Activated B cell treated with CpG ODN at 0.5 μM for 24 hours (primary cell): ENCODE measurements around the gene TEX30. TPM values are rescaled to one million over a fixed set of nuclear protein-coding genes. Genes with fewer than 3 reads are reported as not detected.

ENCODE experiments used
- ATAC-seq: fragments of 200-7000 bp; cut with Tn5 transposase; one replicate; pipeline ENCODE4 v1.10.0; 2021; ENCODE audit warnings: low read depth, mild to moderate bottlenecking, moderate library complexity
- CTCF ChIA-PET: fragments of 350-600 bp; sonication (Branson Sonifier 250); formaldehyde crosslinking; loops from one replicate; lab custom pipeline; 2021; ENCODE audit warnings: antibody characterized with exemption; lab: Charles Lee
- POLR2A ChIA-PET: fragments of 350-600 bp; sonication (Branson Sonifier 250); formaldehyde crosslinking; loops from one replicate; lab custom pipeline; 2021; ENCODE audit warnings: antibody characterized with exemption; lab: Charles Lee
- DNase-seq: peaks from one replicate; pipeline ENCODE4 v3.0.0; 2022
- H3K27ac Mint-ChIP-seq: one replicate; pipeline ENCODE4 v1.8.0; 2020; ENCODE audit warnings: mixed read lengths
- H3K27me3 Mint-ChIP-seq: one replicate; pipeline ENCODE4 v1.8.0; 2021; ENCODE audit warnings: mixed read lengths
- H3K36me3 Mint-ChIP-seq: one replicate; pipeline ENCODE4 v1.8.0; 2021; ENCODE audit warnings: low read depth, mixed read lengths
- H3K4me1 Mint-ChIP-seq: one replicate; pipeline ENCODE4 v1.8.0; 2021; ENCODE audit warnings: mixed read lengths
- H3K4me3 Mint-ChIP-seq: one replicate; pipeline ENCODE4 v1.8.0; 2020; ENCODE audit warnings: mild to moderate bottlenecking, mixed read lengths
- H3K9me3 Mint-ChIP-seq: one replicate; pipeline ENCODE4 v1.8.0; 2020; ENCODE audit warnings: mixed read lengths
- intact Hi-C: fragments of 100-400 bp; cut with micrococcal nuclease; formaldehyde crosslinking; loops from one replicate; pipeline ENCODE4 v1.15.1; 2024
- total RNA-seq: library from RNA; stranded (reverse); gene quantifications from 2 replicates; pipeline ENCODE4 v1.2.3, GENCODE V29; 2022
- TF ChIP-seq, protein P1 (sequence below): fragments of 200-600 bp; IDR thresholded peaks from one replicate; pipeline ENCODE4 v1.8.0; 2022; ENCODE audit warnings: antibody characterized with exemption, mild to moderate bottlenecking

The TEX30 gene
- total RNA-seq, 1 donor from 2014 or later: 6.2 TPM

DNA sequence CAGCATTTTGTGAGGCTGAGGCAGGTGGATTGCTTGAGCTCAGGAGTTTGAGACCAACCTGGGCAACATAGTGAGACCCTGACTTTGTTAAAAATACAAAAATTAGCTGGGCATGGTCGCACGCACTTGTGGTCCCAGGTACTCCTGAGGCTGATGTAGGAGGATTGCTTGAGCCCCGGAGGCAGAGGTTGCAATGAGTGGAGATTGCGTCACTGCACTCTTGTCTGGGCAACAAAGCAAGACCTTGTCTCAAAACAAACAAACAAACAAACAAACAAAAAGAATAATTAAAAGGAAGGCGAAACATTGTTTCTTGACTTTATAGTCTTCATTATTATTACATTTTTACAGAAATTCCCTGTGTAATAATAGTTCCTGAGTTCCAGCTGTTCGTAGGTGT is 41.2 kb upstream of the TEX30 start:
- POLR2A ChIA-PET: no interaction called here
- ATAC-seq (no peak), DNase-seq (no peak)
- Mint-ChIP-seq H3K4me1 (no peaks in the 10 kb centered on the region), H3K36me3 (peaks cover 19% of the 10 kb centered on the region), H3K4me3 (no peak overlapping the region), H3K27ac (no peak overlapping the region), H3K27me3 (no peaks in the 10 kb centered on the region), H3K9me3 (peaks cover 5% of the 10 kb centered on the region)
- CTCF ChIA-PET: no interaction called here
- TF ChIP-seq, protein P1, sequence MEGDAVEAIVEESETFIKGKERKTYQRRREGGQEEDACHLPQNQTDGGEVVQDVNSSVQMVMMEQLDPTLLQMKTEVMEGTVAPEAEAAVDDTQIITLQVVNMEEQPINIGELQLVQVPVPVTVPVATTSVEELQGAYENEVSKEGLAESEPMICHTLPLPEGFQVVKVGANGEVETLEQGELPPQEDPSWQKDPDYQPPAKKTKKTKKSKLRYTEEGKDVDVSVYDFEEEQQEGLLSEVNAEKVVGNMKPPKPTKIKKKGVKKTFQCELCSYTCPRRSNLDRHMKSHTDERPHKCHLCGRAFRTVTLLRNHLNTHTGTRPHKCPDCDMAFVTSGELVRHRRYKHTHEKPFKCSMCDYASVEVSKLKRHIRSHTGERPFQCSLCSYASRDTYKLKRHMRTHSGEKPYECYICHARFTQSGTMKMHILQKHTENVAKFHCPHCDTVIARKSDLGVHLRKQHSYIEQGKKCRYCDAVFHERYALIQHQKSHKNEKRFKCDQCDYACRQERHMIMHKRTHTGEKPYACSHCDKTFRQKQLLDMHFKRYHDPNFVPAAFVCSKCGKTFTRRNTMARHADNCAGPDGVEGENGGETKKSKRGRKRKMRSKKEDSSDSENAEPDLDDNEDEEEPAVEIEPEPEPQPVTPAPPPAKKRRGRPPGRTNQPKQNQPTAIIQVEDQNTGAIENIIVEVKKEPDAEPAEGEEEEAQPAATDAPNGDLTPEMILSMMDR: no peak
- intact Hi-C loops: no loop called here

- ChIA-PET CTCF (no interaction called here), POLR2A (no interaction called here)
- H3K27ac Mint-ChIP-seq: no peak overlapping the region
- H3K9me3 Mint-ChIP-seq: peaks cover 5% of the 10 kb centered on the region
- peaks cover 19% of the 10 kb centered on the region for H3K36me3 Mint-ChIP-seq
- no peaks in the 10 kb centered on the region for H3K27me3 Mint-ChIP-seq
- ATAC-seq (no peak), DNase-seq (no peak)
- H3K4me3 Mint-ChIP-seq: no peak overlapping the region
- intact Hi-C loops: no loop called here
- TF ChIP-seq, protein P1: no peak
- H3K4me1 Mint-ChIP-seq: no peaks in the 10 kb centered on the region
Measured at GRCh38 chr13:102814025-102814607, 40.5 kb upstream of the TEX30 start.

GRCh38 chr13:102812611-102813287 is 39.2 kb upstream of the TEX30 start:
- ChIA-PET CTCF (interaction anchor here (0.8 kb wide), 1 partner anchor 11 kb away, joined by 3 read pairs; no protein-coding TSS in a partner anchor), POLR2A (no interaction called here)
- no peaks in the 10 kb centered on the region for H3K27me3 Mint-ChIP-seq
- H3K9me3 Mint-ChIP-seq: peaks cover 5% of the 10 kb centered on the region
- DNase-seq (no peak), ATAC-seq (no peak)
- peaks cover 16% of the 10 kb centered on the region for H3K36me3 Mint-ChIP-seq
- no peak overlapping the region for H3K27ac Mint-ChIP-seq
- no peaks in the 10 kb centered on the region for H3K4me1 Mint-ChIP-seq
- TF ChIP-seq, protein P1: no peak
- intact Hi-C loops: no loop called here
- H3K4me3 Mint-ChIP-seq: no peak overlapping the region

GRCh38 chr13:102807699-102808098 is 34.1 kb upstream of the TEX30 start:
- intact Hi-C loops: no loop called here
- H3K4me1 Mint-ChIP-seq: no peaks in the 10 kb centered on the region
- H3K4me3 Mint-ChIP-seq: no peak overlapping the region
- no peaks in the 10 kb centered on the region for H3K27me3 Mint-ChIP-seq
- ChIA-PET POLR2A (no interaction called here), CTCF (no interaction called here)
- DNase-seq (no peak), ATAC-seq (no peak)
- peaks cover 5% of the 10 kb centered on the region for H3K9me3 Mint-ChIP-seq
- H3K27ac Mint-ChIP-seq: no peak overlapping the region
- peaks cover 10% of the 10 kb centered on the region for H3K36me3 Mint-ChIP-seq
- TF ChIP-seq, protein P1: no peak

GRCh38 chr13:102805680-102806079 is 32.1 kb upstream of the TEX30 start:
- Mint-ChIP-seq H3K36me3 (no peaks in the 10 kb centered on the region), H3K27ac (no peak overlapping the region), H3K27me3 (no peaks in the 10 kb centered on the region), H3K4me1 (peaks cover 3% of the 10 kb centered on the region), H3K4me3 (no peak overlapping the region), H3K9me3 (no peaks in the 10 kb centered on the region)
- DNase-seq: no peak
- TF ChIP-seq, protein P1: no peak
- ChIA-PET CTCF (no interaction called here), POLR2A (no interaction called here)
- no peak for ATAC-seq
- intact Hi-C loops: no loop called here
